Naive thymus-derived CD8-positive, alpha-beta T cell (primary cell): Measurements from ENCODE around the gene IPPK. TPM values are rescaled to one million over a fixed set of nuclear protein-coding genes. Genes with fewer than 3 reads are reported as not detected.

Source experiments
- ATAC-seq, 2 donors: fragments of 150-1000 bp; cut with Tn5 transposase in 1 of 2; sonication (Bioruptor Pico), chemical (Tn5 transposase) in 1 of 2; 1 replicate in 1 of 2; 2 replicates in 1 of 2; pipeline ENCODE4 v1.10.0; 2021; ENCODE audit warnings: mild to moderate bottlenecking in 2 of 2, moderate library complexity in 2 of 2
- POLR2A ChIA-PET: fragments of 350-600 bp; sonication (Branson Sonifier 250); formaldehyde crosslinking; loops from one replicate; lab custom pipeline; 2021; ENCODE audit warnings: antibody characterized with exemption; lab: Charles Lee
- DNase-seq, 10 donors: peaks; one replicate each; pipeline versions ENCODE4 v3.0.0 to v3.0.0-alpha.2; 2020 to 2022
- H3K27ac Mint-ChIP-seq, 10 donors: one replicate each; pipeline ENCODE4 v1.8.0; 2020 to 2022; ENCODE audit warnings: mild to moderate bottlenecking in 10 of 10, mixed read lengths in 10 of 10, moderate library complexity in 4 of 10, inconsistent platforms in 1 of 10
- H3K27me3 Mint-ChIP-seq, 5 donors: one replicate each; pipeline ENCODE4 v1.8.0; 2021 to 2022; ENCODE audit warnings: mixed read lengths in 5 of 5
- H3K36me3 Mint-ChIP-seq, 3 donors: one replicate each; pipeline ENCODE4 v1.8.0; 2020 to 2022; ENCODE audit warnings: mixed read lengths in 3 of 3, mild to moderate bottlenecking in 2 of 3, inconsistent platforms in 1 of 3
- H3K4me1 Mint-ChIP-seq, 4 donors: one replicate each; pipeline ENCODE4 v1.8.0; 2021 to 2022; ENCODE audit warnings: mixed read lengths in 4 of 4
- H3K4me3 Mint-ChIP-seq, 10 donors: one replicate each; pipeline ENCODE4 v1.8.0; 2020 to 2022; ENCODE audit warnings: mild to moderate bottlenecking in 10 of 10, mixed read lengths in 10 of 10, moderate library complexity in 6 of 10, inconsistent platforms in 1 of 10
- H3K9me3 Mint-ChIP-seq, 9 donors: one replicate each; pipeline ENCODE4 v1.8.0; 2020 to 2022; ENCODE audit warnings: mixed read lengths in 9 of 9, mild to moderate bottlenecking in 3 of 9, inconsistent platforms in 1 of 9, moderate library complexity in 1 of 9
- polyA plus RNA-seq, 3 donors: library from polyadenylated mRNA; unstranded; fragments of 300-500 nt; fragmentation: Illumina TruSeq; gene quantifications; one replicate each; pipeline ENCODE4 v1.2.3, GENCODE V29; 2021
- total RNA-seq, 8 experiments: library from RNA in 2 of 8; stranded (reverse) in 2 of 8; gene quantifications; one replicate each; pipeline ENCODE4 v1.2.3 and lab custom pipeline; 2021 to 2026

Gene IPPK, protein sequence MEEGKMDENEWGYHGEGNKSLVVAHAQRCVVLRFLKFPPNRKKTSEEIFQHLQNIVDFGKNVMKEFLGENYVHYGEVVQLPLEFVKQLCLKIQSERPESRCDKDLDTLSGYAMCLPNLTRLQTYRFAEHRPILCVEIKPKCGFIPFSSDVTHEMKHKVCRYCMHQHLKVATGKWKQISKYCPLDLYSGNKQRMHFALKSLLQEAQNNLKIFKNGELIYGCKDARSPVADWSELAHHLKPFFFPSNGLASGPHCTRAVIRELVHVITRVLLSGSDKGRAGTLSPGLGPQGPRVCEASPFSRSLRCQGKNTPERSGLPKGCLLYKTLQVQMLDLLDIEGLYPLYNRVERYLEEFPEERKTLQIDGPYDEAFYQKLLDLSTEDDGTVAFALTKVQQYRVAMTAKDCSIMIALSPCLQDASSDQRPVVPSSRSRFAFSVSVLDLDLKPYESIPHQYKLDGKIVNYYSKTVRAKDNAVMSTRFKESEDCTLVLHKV
- 1 to 10 TPM; 8.6 to 9.3 TPM for total RNA-seq
- polyA plus RNA-seq, result 1 to 10 TPM; 4.4 to 8.5 (median 5.1) TPM
- total RNA-seq (lab: John Stamatoyannopoulos, UW), result 14.8 to 34.8 (median 20.2) reads per million in 6 experiments

GRCh38 chr9:92669890-92670708, at the start of gene IPPK:
Gene IPPK (minus strand): TSS chr9:92670131. CDS start chr9:92669988, 143 bp downstream.
- Mint-ChIP-seq H3K27me3 (no peaks in the 10 kb centered on the region), H3K36me3 (peaks cover 0 to 4% (median 0%) of the 10 kb centered on the region in 3 donors), H3K4me1 (peaks cover 17 to 50% (median 39%) of the 10 kb centered on the region in 4 donors), H3K27ac (peak within 1 kb of the TSS; percentile 93 to 98 (median 98)), H3K9me3 (no peaks in the 10 kb centered on the region), H3K4me3 (peak within 1 kb of the TSS; percentile 87 to 98 (median 96))
- POLR2A ChIA-PET, result interaction anchor here (1.0 to 1.8 kb wide), 10 partner anchors 10 to 1999 kb away, joined by 3 to 17 read pairs (median 3); partner anchors contain the start of genes BICD2, CENPP and NOL8
- DNase-seq, result peak; percentile 93 to 98 (median 97)
- ATAC-seq, result peak; percentile 93 to 95

DNA sequence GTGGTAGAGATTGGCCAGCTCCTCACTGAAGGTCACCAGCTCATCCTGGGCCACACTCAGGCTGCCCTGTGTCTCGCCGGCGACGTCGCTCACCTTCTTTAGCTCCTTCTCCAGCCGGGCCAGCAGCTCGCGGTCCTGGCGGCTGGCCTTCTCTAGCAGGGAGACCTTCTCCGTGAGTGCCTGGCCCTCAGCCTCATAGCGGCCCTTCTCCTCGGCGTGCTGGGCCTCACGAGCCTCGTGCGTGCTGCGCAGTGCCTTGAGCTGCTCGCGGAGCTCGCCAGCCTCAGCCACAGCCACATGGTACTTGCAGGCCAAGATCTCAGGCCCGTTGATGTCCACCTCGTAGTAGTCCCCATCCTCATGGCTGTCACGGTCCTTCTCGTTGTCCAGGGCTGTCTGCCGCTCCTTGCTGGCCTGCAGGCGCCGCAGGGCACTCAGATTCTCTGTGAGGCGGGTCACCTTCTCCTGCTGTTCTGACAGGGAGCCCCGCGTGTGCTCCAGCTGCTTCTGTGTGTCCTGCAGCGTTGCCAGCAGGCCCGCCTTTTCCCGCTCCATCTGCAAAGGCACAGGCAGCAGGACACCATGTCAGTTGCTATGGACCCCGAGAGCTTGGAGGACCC, 49.2 kb upstream of the IPPK start:
- POLR2A ChIA-PET, result interaction anchor here (0.6 kb wide), 1 partner anchor 309 kb away, joined by 3 read pairs; no protein-coding TSS in a partner anchor
- Mint-ChIP-seq H3K4me3 (no peak overlapping the region), H3K27ac (peak overlapping the region in 2 of 10 donors; percentile 51 to 56), H3K4me1 (peaks cover 3 to 27% (median 8%) of the 10 kb centered on the region in 4 donors), H3K27me3 (no peaks in the 10 kb centered on the region), H3K36me3 (peaks cover 0 to 79% (median 17%) of the 10 kb centered on the region in 3 donors), H3K9me3 (no peaks in the 10 kb centered on the region)
- no peak for ATAC-seq
- DNase-seq, result no peak

GRCh38 chr9:92718086-92719001, 48.4 kb upstream of the IPPK start:
- DNase-seq, result no peak
- POLR2A ChIA-PET, result interaction anchor here (0.6 to 1.9 kb wide), 3 partner anchors 32 to 73 kb away, joined by 3 to 8 read pairs (median 4); partner anchors contain the start of gene BICD2
- Mint-ChIP-seq H3K4me1 (peaks cover 3 to 28% (median 6%) of the 10 kb centered on the region in 4 donors), H3K27ac (no peak overlapping the region), H3K4me3 (no peak overlapping the region), H3K9me3 (no peaks in the 10 kb centered on the region), H3K36me3 (peaks cover 0 to 83% (median 24%) of the 10 kb centered on the region in 3 donors), H3K27me3 (no peaks in the 10 kb centered on the region)
- no peak for ATAC-seq

- H3K4me1 Mint-ChIP-seq, result peaks cover 7 to 34% (median 11%) of the 10 kb centered on the region in 4 donors
- H3K4me3 Mint-ChIP-seq, result no peak overlapping the region
- ATAC-seq, result no peak
- peak overlapping the region in 1 of 10 donors; percentile 20 for H3K27ac Mint-ChIP-seq
- POLR2A ChIA-PET, result interaction anchor here (1.0 to 1.9 kb wide), 3 partner anchors 20 to 74 kb away, joined by 3 to 8 read pairs (median 4); partner anchors contain the start of gene BICD2
- H3K27me3 Mint-ChIP-seq, result no peaks in the 10 kb centered on the region
- peaks cover 0 to 82% (median 26%) of the 10 kb centered on the region in 3 donors for H3K36me3 Mint-ChIP-seq
- no peak for DNase-seq
- no peaks in the 10 kb centered on the region for H3K9me3 Mint-ChIP-seq
Measured at GRCh38 chr9:92717201-92718085, 47.5 kb upstream of the IPPK start.

DNA sequence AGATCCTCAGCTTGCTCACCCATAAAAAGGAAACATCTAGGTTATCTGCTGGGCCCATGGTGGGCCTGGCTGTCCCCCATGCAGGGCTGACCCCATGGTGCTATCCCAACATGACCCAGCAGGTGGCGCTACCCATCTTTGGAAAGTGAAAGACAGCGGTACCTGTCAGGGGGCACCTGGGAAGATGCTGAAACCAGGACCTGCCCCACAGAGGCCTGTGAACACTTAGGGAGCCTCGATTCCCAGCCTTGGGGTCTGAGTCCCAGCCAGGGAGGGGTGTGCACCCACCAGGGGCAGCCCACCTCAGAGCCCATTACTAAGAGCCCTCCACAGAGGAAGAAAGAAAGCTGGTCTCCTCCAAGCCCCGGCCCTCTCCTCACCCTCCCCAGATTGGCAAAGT, 46.6 kb upstream of the IPPK start:
- peak; percentile 63 to 90 (median 80) for DNase-seq
- POLR2A ChIA-PET, result interaction anchor here (1.0 to 1.9 kb wide), 2 partner anchors 21 to 48 kb away, joined by 3 to 8 read pairs; partner anchors contain the start of gene BICD2
- Mint-ChIP-seq H3K36me3 (peaks cover 0 to 82% (median 26%) of the 10 kb centered on the region in 3 donors), H3K27ac (peak overlapping the region in 5 of 10 donors; percentile 5 to 60 (median 48)), H3K4me1 (peaks cover 12 to 35% (median 18%) of the 10 kb centered on the region in 4 donors), H3K4me3 (no peak overlapping the region), H3K27me3 (no peaks in the 10 kb centered on the region), H3K9me3 (no peaks in the 10 kb centered on the region)
- peak; percentile 87 to 91 for ATAC-seq

DNA sequence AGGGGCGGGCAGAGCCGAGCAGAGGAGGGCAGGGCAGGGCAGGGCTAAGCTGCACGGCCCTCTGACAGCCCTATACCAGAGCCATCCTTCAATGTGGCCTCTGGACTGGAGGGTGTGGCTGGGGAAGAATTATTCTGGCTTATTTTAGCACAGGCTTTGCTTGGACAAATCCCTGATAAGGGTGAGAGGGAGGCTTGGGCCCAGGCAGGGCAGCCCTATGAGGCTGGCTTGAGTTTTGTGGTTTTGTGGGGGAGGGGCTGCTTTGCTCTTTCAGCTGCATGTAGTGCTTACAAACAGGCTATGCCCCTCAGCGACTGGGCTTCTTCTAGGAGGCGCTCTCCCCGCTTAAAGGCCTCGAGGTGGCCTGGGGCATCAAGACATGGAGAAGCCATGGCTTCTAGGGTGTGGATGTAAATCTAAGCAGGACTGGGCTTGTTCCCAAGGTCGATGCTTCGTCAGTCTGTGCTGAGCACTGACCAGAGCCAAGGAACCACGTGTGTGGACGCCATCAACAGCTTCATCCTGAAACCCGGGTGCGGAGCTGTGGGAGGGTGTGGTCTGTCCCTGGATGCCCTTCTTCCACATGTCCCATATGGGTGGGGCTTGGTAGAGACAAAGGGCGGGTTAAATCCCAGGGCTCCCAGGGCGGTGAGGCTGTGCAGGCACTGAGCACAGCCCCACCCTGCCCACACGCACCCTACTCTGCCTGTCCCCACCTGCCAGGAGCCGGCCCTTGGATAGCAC, 45.7 kb upstream of the IPPK start:
- Mint-ChIP-seq H3K4me3 (no peak overlapping the region), H3K9me3 (no peaks in the 10 kb centered on the region), H3K4me1 (peaks cover 18 to 34% (median 25%) of the 10 kb centered on the region in 4 donors), H3K27ac (no peak overlapping the region), H3K27me3 (no peaks in the 10 kb centered on the region), H3K36me3 (peaks cover 0 to 82% (median 28%) of the 10 kb centered on the region in 3 donors)
- POLR2A ChIA-PET, result interaction anchor here (1.6 kb wide), 1 partner anchor 73 kb away, joined by 3 read pairs; no protein-coding TSS in a partner anchor
- DNase-seq (no peak), ATAC-seq (no peak)

- no peak for DNase-seq
- H3K36me3 Mint-ChIP-seq, result peaks cover 0 to 80% (median 26%) of the 10 kb centered on the region in 3 donors
- H3K9me3 Mint-ChIP-seq, result no peaks in the 10 kb centered on the region
- H3K27me3 Mint-ChIP-seq, result no peaks in the 10 kb centered on the region
- H3K27ac Mint-ChIP-seq, result no peak overlapping the region
- POLR2A ChIA-PET, result interaction anchor here (1.6 kb wide), 1 partner anchor 74 kb away, joined by 3 read pairs; no protein-coding TSS in a partner anchor
- peaks cover 18 to 28% (median 26%) of the 10 kb centered on the region in 4 donors for H3K4me1 Mint-ChIP-seq
- H3K4me3 Mint-ChIP-seq, result no peak overlapping the region
- ATAC-seq, result no peak
Measured at GRCh38 chr9:92714787-92715487, 45.0 kb upstream of the IPPK start.

GRCh38 chr9:92714016-92714415, 44.1 kb upstream of the IPPK start:
- no peaks in the 10 kb centered on the region for H3K27me3 Mint-ChIP-seq
- POLR2A ChIA-PET, result interaction anchor here (0.6 kb wide), 1 partner anchor 341 kb away, joined by 9 read pairs; no protein-coding TSS in a partner anchor
- H3K4me3 Mint-ChIP-seq, result no peak overlapping the region
- ATAC-seq (no peak), DNase-seq (no peak)
- peaks cover 18 to 29% (median 27%) of the 10 kb centered on the region in 4 donors for H3K4me1 Mint-ChIP-seq
- peaks cover 0 to 73% (median 27%) of the 10 kb centered on the region in 3 donors for H3K36me3 Mint-ChIP-seq
- H3K27ac Mint-ChIP-seq, result peak overlapping the region in 3 of 10 donors; percentile 35 to 77 (median 59)
- H3K9me3 Mint-ChIP-seq, result no peaks in the 10 kb centered on the region

GRCh38 chr9:92713528-92713927, 43.6 kb upstream of the IPPK start:
- POLR2A ChIA-PET, result interaction anchor here (0.6 to 1.2 kb wide), 2 partner anchors 244 to 342 kb away, joined by 3 to 9 read pairs; no protein-coding TSS in a partner anchor
- Mint-ChIP-seq H3K9me3 (no peaks in the 10 kb centered on the region), H3K27me3 (no peaks in the 10 kb centered on the region), H3K36me3 (peaks cover 0 to 70% (median 27%) of the 10 kb centered on the region in 3 donors), H3K4me1 (peaks cover 18 to 29% (median 27%) of the 10 kb centered on the region in 4 donors), H3K4me3 (no peak overlapping the region), H3K27ac (peak overlapping the region in 7 of 10 donors; percentile 35 to 90 (median 69))
- ATAC-seq (no peak), DNase-seq (no peak)
